Embryonic facial prominence (tissue), 1 donor: ENCODE measurements around the gene KIF19.

ENCODE experiments used
- DNase-seq: peaks from one replicate; pipeline ENCODE4 v3.0.0-alpha.2; 2016; ENCODE audit errors: extremely low spot score

KIF19 gene

GRCh38 chr17:74339537-74340195, 13.6 kb downstream of the KIF19 start:
- DNase-seq: no peak

GRCh38 chr17:74340470-74341023, 14.5 kb downstream of the KIF19 start:
- no peak for DNase-seq

GRCh38 chr17:74342224-74342623, 16.2 kb downstream of the KIF19 start:
- no peak for DNase-seq

- DNase-seq: no peak
Observed at GRCh38 chr17:74343121-74343520, 17.1 kb downstream of the KIF19 start.

GRCh38 chr17:74343526-74344284, 17.7 kb downstream of the KIF19 start:
- DNase-seq: no peak

GRCh38 chr17:74344658-74345057, 18.6 kb downstream of the KIF19 start:
- no peak for DNase-seq

- DNase-seq: no peak
Observed at GRCh38 chr17:74345433-74346241, 19.6 kb downstream of the KIF19 start.

- DNase-seq: no peak
Observed at GRCh38 chr17:74347646-74348045, 21.6 kb downstream of the KIF19 start.

GRCh38 chr17:74349120-74349519, 23.1 kb downstream of the KIF19 start:
- no peak for DNase-seq

GRCh38 chr17:74350486-74350885, 24.5 kb downstream of the KIF19 start:
- no peak for DNase-seq

- no peak for DNase-seq
Observed at GRCh38 chr17:74351552-74352210, 25.7 kb downstream of the KIF19 start.

- no peak for DNase-seq
Observed at GRCh38 chr17:74353446-74354060, 27.5 kb downstream of the KIF19 start.

GRCh38 chr17:74354123-74354522, 28.1 kb downstream of the KIF19 start:
- DNase-seq: no peak

- DNase-seq: no peak
Observed at GRCh38 chr17:74354561-74354960, 28.5 kb downstream of the KIF19 start.

GRCh38 chr17:74355065-74355464, 29.0 kb downstream of the KIF19 start:
- DNase-seq: no peak

GRCh38 chr17:74356646-74357465, 30.8 kb downstream of the KIF19 start:
- DNase-seq: no peak

GRCh38 chr17:74357466-74357809, 31.4 kb downstream of the KIF19 start:
- no peak for DNase-seq

GRCh38 chr17:74358697-74359096, 32.7 kb downstream of the KIF19 start:
- no peak for DNase-seq

GRCh38 chr17:74359916-74360315, 33.9 kb downstream of the KIF19 start:
- no peak for DNase-seq

- DNase-seq: no peak
Observed at GRCh38 chr17:74360899-74361229, 34.8 kb downstream of the KIF19 start.
